SK-N-SH (cell line): ENCODE measurements around the gene TMEM109. TPM values are rescaled to one million over a fixed set of nuclear protein-coding genes. Genes with fewer than 3 reads are reported as not detected.

Source experiments
- CTCF ChIA-PET: fragments of 300-600, 350-600 bp; formaldehyde crosslinking; extraction: SDS; loops from one replicate; lab custom pipeline; 2021; lab: Yijun Ruan, JAX
- POLR2A ChIA-PET: fragments of 350-600 bp; sonication (Branson Sonifier 250); formaldehyde crosslinking; extraction: SDS; loops from one replicate; lab custom pipeline; 2020; ENCODE audit warnings: antibody characterized with exemption, inconsistent platforms; lab: Yijun Ruan, JAX
- DNase-seq: peaks from one replicate; pipeline ENCODE4 v3.0.0; 2012
- H2AFZ ChIP-seq: fragments of 200-600 bp; sonication (generic); 2 replicates; pipeline ENCODE4 v1.8.1; 2016; ENCODE audit warnings: antibody characterized with exemption, mild to moderate bottlenecking, low read depth
- H3F3A ChIP-seq: fragments of 200-600 bp; sonication (generic); replicated peaks from 2 replicates; pipeline ENCODE3; 2016; ENCODE audit warnings: antibody characterized with exemption, mild to moderate bottlenecking; ENCODE audit not compliant: insufficient read depth
- H3K27ac ChIP-seq, 2 experiments: fragments of 200-500 bp in 1 of 2; fragments of 200-600 bp in 1 of 2; sonication (Bioruptor generic) in 1 of 2; sonication (generic), shearing (Covaris generic) in 1 of 2; 2 replicates each; pipeline versions ENCODE4 v1.5.1 to v1.6.1; 2014 to 2016; ENCODE audit warnings: low read depth in 2 of 2, inconsistent platforms in 1 of 2, low read length in 1 of 2, mild to moderate bottlenecking in 1 of 2, mixed read lengths in 1 of 2
- H3K27me3 ChIP-seq: fragments of 200-600 bp; sonication (generic), shearing (Covaris generic); 2 replicates; pipeline ENCODE4 v1.6.1; 2016; ENCODE audit warnings: mixed run types; ENCODE audit not compliant: insufficient read depth
- H3K36me3 ChIP-seq, 2 experiments: fragments of 200-500 bp in 1 of 2; fragments of 200-600 bp in 1 of 2; sonication (Bioruptor generic) in 1 of 2; sonication (generic) in 1 of 2; replicated peaks in 1 of 2; 2 replicates each; pipeline versions ENCODE3 to v1.5.1; 2014 to 2016; ENCODE audit warnings: low read length in 1 of 2, mild to moderate bottlenecking in 1 of 2; ENCODE audit not compliant: insufficient read depth in 2 of 2, control insufficient read depth in 1 of 2
- H3K4me1 ChIP-seq, 2 experiments: fragments of 200-500 bp in 1 of 2; fragments of 200-600 bp in 1 of 2; sonication (Bioruptor generic) in 1 of 2; sonication (generic), shearing (Covaris generic) in 1 of 2; 2 replicates each; pipeline versions ENCODE4 v1.5.1 to v1.6.1; 2014 to 2016; ENCODE audit warnings: low read depth in 1 of 2, low read length in 1 of 2, mixed run types in 1 of 2; ENCODE audit not compliant: insufficient read depth in 2 of 2, control insufficient read depth in 1 of 2
- H3K4me2 ChIP-seq: fragments of 200-600 bp; sonication (generic), shearing (Covaris generic); 2 replicates; pipeline ENCODE4 v1.6.1; 2017; ENCODE audit warnings: mixed run types
- H3K4me3 ChIP-seq, 2 experiments: fragments of 200-500 bp in 1 of 2; fragments of 200-600 bp in 1 of 2; sonication (Bioruptor generic) in 1 of 2; sonication (generic), shearing (Covaris generic) in 1 of 2; 2 replicates each; pipeline versions ENCODE4 v1.5.1 to v1.8.1; 2014 to 2016; ENCODE audit warnings: low read depth in 2 of 2, inconsistent platforms in 1 of 2, low read length in 1 of 2, mild to moderate bottlenecking in 1 of 2, mixed read lengths in 1 of 2, moderate library complexity in 1 of 2
- H3K79me2 ChIP-seq: fragments of 200-600 bp; sonication (generic); 2 replicates; pipeline ENCODE4 v1.8.1; 2017; ENCODE audit warnings: mild to moderate bottlenecking; ENCODE audit not compliant: insufficient read depth
- H3K9ac ChIP-seq: fragments of 200-600 bp; sonication (generic); 2 replicates; pipeline ENCODE4 v1.6.1; 2017; ENCODE audit warnings: mixed run types
- H3K9me2 ChIP-seq: fragments of 200-600 bp; sonication (generic); 2 replicates; pipeline ENCODE4 v1.6.1; 2017; ENCODE audit warnings: mixed run types
- H3K9me3 ChIP-seq: fragments of 200-600 bp; sonication (generic); 2 replicates; pipeline ENCODE4 v1.6.1; 2017; ENCODE audit warnings: mixed run types, mild to moderate bottlenecking, moderate library complexity
- H4K20me1 ChIP-seq: fragments of 200-600 bp; sonication (generic); 2 replicates; pipeline ENCODE4 v1.6.1; 2017; ENCODE audit warnings: mild to moderate bottlenecking, mixed run types; ENCODE audit not compliant: insufficient read depth
- EP300 ChIP-seq, 2 experiments: IDR thresholded peaks; 2 replicates each; pipeline versions ENCODE4 v1.4.0 to v1.6.1; 2012; ENCODE audit warnings: borderline replicate concordance in 1 of 2, low read depth in 1 of 2, low read length in 1 of 2
- EZH2phosphoT487 ChIP-seq: fragments of 200-600 bp; sonication (generic); IDR thresholded peaks from 2 replicates; pipeline ENCODE4 v1.6.1; 2017; ENCODE audit warnings: low read depth, mixed run types, mild to moderate bottlenecking, antibody characterized with exemption, moderate library complexity, borderline replicate concordance
- FOSL2 ChIP-seq: IDR thresholded peaks from 2 replicates; pipeline ENCODE4 v1.4.0; 2012; ENCODE audit warnings: low read depth, mild to moderate bottlenecking, moderate library complexity, borderline replicate concordance
- FOXM1 ChIP-seq: IDR thresholded peaks from 2 replicates; pipeline ENCODE4 v1.4.0; 2012; ENCODE audit warnings: low read depth, mild to moderate bottlenecking
- GABPA ChIP-seq: IDR thresholded peaks from 2 replicates; pipeline ENCODE4 v1.4.0; 2012; ENCODE audit warnings: low read depth, mild to moderate bottlenecking
- NFIC ChIP-seq: IDR thresholded peaks from 2 replicates; pipeline ENCODE4 v1.4.0; 2012; ENCODE audit warnings: borderline replicate concordance
- PBX3 ChIP-seq: IDR thresholded peaks from 2 replicates; pipeline ENCODE4; 2012
- POLR2AphosphoS5 ChIP-seq: IDR thresholded peaks from 2 replicates; pipeline ENCODE4 v1.6.1; 2012; ENCODE audit warnings: low read depth, low read length
- RAD21 ChIP-seq: IDR thresholded peaks from 2 replicates; pipeline ENCODE4 v1.6.1; 2012; ENCODE audit warnings: mild to moderate bottlenecking, low read length
- RFX5 ChIP-seq: IDR thresholded peaks from 2 replicates; pipeline ENCODE4 v1.6.1; 2012; ENCODE audit warnings: mild to moderate bottlenecking, improper control_type of control experiment, low read length
- SMC3 ChIP-seq: IDR thresholded peaks from 2 replicates; pipeline ENCODE4 v1.6.1; 2012; ENCODE audit warnings: low read depth, low read length, improper control_type of control experiment
- TCF12 ChIP-seq: IDR thresholded peaks from 2 replicates; pipeline ENCODE4 v1.4.0; 2012
- TEAD4 ChIP-seq: IDR thresholded peaks from 2 replicates; pipeline ENCODE4 v1.4.0; 2012; ENCODE audit warnings: mild to moderate bottlenecking, borderline replicate concordance; ENCODE audit not compliant: insufficient read depth
- YY1 ChIP-seq: IDR thresholded peaks from 2 replicates; pipeline ENCODE4 v1.4.0; 2012; ENCODE audit warnings: low read depth, mild to moderate bottlenecking
- WGBS: methylation state at CpG from one replicate; pipeline ENCODE4 v1.1.6; 2017; ENCODE audit warnings: low lambda C conversion rate; 5-methylcytosine and 5-hydroxymethylcytosine counted together
- polyA plus RNA-seq, 3 experiments: library from polyadenylated mRNA; depleted of rRNA; stranded (reverse); fragments of >200 nt; gene quantifications; 2 replicates each; pipeline ENCODE4 v1.2.3, GENCODE V29; 2012
- TF ChIP-seq, protein P1 (sequence below): fragments of 150-350 bp; IDR thresholded peaks from 2 replicates; pipeline ENCODE4 v1.6.1; 2017; ENCODE audit warnings: antibody characterized with exemption, low read length, low read depth, borderline replicate concordance
- TF ChIP-seq, protein P2 (sequence below): fragments of 200-600 bp; sonication (generic); IDR thresholded peaks from 2 replicates; pipeline ENCODE4 v1.6.1; 2017; ENCODE audit warnings: antibody characterized with exemption, mild to moderate bottlenecking, moderate library complexity

The TMEM109 gene
- polyA plus RNA-seq, 1 of the 3 experiments (the other 2 are of a cell fraction): 52.7 TPM

- peak; percentile 45 for DNase-seq
- 98% methylated on average over 8 of the region's 8 CpGs for WGBS
- peaks cover 0 to 28% of the 10 kb centered on the region in 2 experiments; a peak in 3 of 4 replicates for H3K4me1 ChIP-seq
These were observed 12.5 kb downstream of the TMEM109 start for GRCh38 chr11:60926500-60926899.

More at GRCh38 chr11:60926500-60926899, 12.5 kb downstream of the TMEM109 start:
- H3K27me3 ChIP-seq: no peaks in the 10 kb centered on the region
- no peaks in the 10 kb centered on the region; the same call in 1 of the 2 replicates for H3K79me2 ChIP-seq
- H3K36me3 ChIP-seq: peaks cover 0 to 42% of the 10 kb centered on the region in 2 experiments
- no peak overlapping the region for H2AFZ ChIP-seq
- no peak overlapping the region for H3K4me2 ChIP-seq
- no peak overlapping the region for H3K27ac ChIP-seq
- ChIA-PET CTCF (interaction anchor here (0.9 to 1.9 kb wide), 3 partner anchors 10 to 43 kb away, joined by 3 to 6 read pairs (median 3); no protein-coding TSS in a partner anchor), POLR2A (no interaction called here)
- TF ChIP-seq RFX5 (no peak), YY1 (no peak), GABPA (no peak), EP300 (IDR thresholded peaks at IDR 0.05; ENCODE audit: borderline replicate concordance in 1 of 2, low read depth in 1 of 2, low read length in 1 of 2) (no peak), TEAD4 (no peak), SMC3 (no peak), FOSL2 (no peak), RAD21 (no peak), TCF12 (no peak), POLR2AphosphoS5 (no peak), EZH2phosphoT487 (no peak), NFIC (no peak), FOXM1 (no peak), PBX3 (no peak)
- TF ChIP-seq, protein P1, sequence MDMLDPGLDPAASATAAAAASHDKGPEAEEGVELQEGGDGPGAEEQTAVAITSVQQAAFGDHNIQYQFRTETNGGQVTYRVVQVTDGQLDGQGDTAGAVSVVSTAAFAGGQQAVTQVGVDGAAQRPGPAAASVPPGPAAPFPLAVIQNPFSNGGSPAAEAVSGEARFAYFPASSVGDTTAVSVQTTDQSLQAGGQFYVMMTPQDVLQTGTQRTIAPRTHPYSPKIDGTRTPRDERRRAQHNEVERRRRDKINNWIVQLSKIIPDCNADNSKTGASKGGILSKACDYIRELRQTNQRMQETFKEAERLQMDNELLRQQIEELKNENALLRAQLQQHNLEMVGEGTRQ: no peak
- TF ChIP-seq, protein P2, sequence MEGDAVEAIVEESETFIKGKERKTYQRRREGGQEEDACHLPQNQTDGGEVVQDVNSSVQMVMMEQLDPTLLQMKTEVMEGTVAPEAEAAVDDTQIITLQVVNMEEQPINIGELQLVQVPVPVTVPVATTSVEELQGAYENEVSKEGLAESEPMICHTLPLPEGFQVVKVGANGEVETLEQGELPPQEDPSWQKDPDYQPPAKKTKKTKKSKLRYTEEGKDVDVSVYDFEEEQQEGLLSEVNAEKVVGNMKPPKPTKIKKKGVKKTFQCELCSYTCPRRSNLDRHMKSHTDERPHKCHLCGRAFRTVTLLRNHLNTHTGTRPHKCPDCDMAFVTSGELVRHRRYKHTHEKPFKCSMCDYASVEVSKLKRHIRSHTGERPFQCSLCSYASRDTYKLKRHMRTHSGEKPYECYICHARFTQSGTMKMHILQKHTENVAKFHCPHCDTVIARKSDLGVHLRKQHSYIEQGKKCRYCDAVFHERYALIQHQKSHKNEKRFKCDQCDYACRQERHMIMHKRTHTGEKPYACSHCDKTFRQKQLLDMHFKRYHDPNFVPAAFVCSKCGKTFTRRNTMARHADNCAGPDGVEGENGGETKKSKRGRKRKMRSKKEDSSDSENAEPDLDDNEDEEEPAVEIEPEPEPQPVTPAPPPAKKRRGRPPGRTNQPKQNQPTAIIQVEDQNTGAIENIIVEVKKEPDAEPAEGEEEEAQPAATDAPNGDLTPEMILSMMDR: no peak
- H3K4me3 ChIP-seq: no peak overlapping the region
- no peaks in the 10 kb centered on the region for H4K20me1 ChIP-seq
- no peak overlapping the region for H3K9ac ChIP-seq
- no peaks in the 10 kb centered on the region for H3K9me2 ChIP-seq
- H3K9me3 ChIP-seq: no peaks in the 10 kb centered on the region
- no peaks in the 10 kb centered on the region for H3F3A ChIP-seq
